Measurements from ENCODE around the gene MAP2K6. TPM values are rescaled to one million over a fixed set of nuclear protein-coding genes. Genes with fewer than 3 reads are reported as not detected.

The MAP2K6 gene
- total and polyA plus RNA-seq, 10 of the 15 experiments (the other 5 are each of a cell fraction or from before 2014, with no cell fraction given), result 15.6 to 70.3 (median 22.9) TPM

DNA sequence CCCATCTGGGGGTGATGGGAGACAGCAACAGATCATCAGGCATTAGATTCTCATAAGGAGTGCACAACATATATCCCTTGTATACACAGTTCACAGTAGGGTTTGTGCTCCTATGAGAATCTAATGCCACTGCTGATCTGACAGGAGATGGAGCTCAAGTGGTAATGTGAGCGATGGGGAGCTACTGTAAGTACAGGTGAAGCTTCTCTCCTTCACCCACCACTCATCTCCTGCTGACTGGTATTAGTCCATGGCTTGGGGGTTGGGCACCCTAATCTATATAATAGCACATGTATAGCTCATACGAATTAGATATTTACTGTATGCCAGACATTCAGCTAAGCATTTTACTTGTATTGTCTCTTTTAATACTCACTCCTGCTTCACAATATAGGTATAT, 101.7 kb downstream of the MAP2K6 start:
- peaks cover 8% of the 10 kb centered on the region for H3K9me3 ChIP-seq (replicated peaks; ENCODE audit: control insufficient read depth, insufficient read depth, low read length)
- no peak for DNase-seq (ENCODE audit: low read depth, low spot score)
- 70% methylated on average over 2 of the region's 2 CpGs for WGBS (ENCODE audit: insufficient coverage, insufficient replicate concordance, low lambda C conversion rate, missing lambda C conversion rate)
- H3K36me3 ChIP-seq (ENCODE audit: control insufficient read depth in 2 of 2, insufficient read depth in 2 of 2, low read length in 1 of 2), result peaks cover 2 to 26% of the 10 kb centered on the region in 2 experiments; a peak in 3 of 4 replicates
- RAD21 ChIA-PET (ENCODE audit: unreplicated experiment), result interaction anchor here (1.5 to 2.2 kb wide), 2 partner anchors 12 to 102 kb away, joined by 5 to 14 read pairs; partner anchors contain the start of gene MAP2K6
- POLR2A ChIA-PET, result interaction anchor here (1.0 to 1.9 kb wide), 5 partner anchors 11 to 190 kb away, joined by 3 to 6 read pairs (median 4); partner anchors contain the start of genes ABCA5 and MAP2K6
- SMC1A ChIA-PET (ENCODE audit: uncharacterized antibody, unreplicated experiment), result interaction anchor here (0.6 to 2.4 kb wide), 7 partner anchors 8 to 121 kb away, joined by 3 to 32 read pairs (median 4); partner anchors contain the start of gene MAP2K6
- no peak for FAIRE-seq
- BruUV-seq (replicated peaks), result no TSS peak
- intact Hi-C loops (cut with micrococcal nuclease; ENCODE audit: unreplicated experiment), result loop anchor here (1.0 to 2.0 kb wide), 2 partner anchors 14 to 101 kb away; partner anchors contain the start of gene MAP2K6
- CTCF ChIA-PET, result interaction anchor here (0.7 to 2.3 kb wide), 6 partner anchors 9 to 157 kb away, joined by 3 to 9 read pairs (median 4); partner anchors contain the start of gene MAP2K6
- in situ Hi-C loops (cut with MboI), result loop anchor here (5.0 kb wide), 1 partner anchor 189 kb away; the partner anchor contains the start of gene ABCA5
- no peaks in the 10 kb centered on the region for H4K20me1 ChIP-seq (ENCODE audit: control insufficient read depth, insufficient read depth)
- H3K4me2 ChIP-seq (ENCODE audit: control insufficient read depth, insufficient read depth), result peak overlapping the region; percentile 94
- H3K4me1 ChIP-seq (ENCODE audit: control insufficient read depth, insufficient read depth, low read length), result peaks cover 17% of the 10 kb centered on the region
- peak; percentile 21 for ATAC-seq
- peaks cover 17% of the 10 kb centered on the region for H3K79me2 ChIP-seq (ENCODE audit: control insufficient read depth, insufficient read depth, low read length)
- H3K27ac ChIP-seq (ENCODE audit: control insufficient read depth, insufficient read depth), result peak overlapping the region; percentile 96
- H3K27me3 ChIP-seq (replicated peaks in 1 of 2; ENCODE audit: control insufficient read depth in 2 of 2, insufficient read depth in 2 of 2, low read length in 1 of 2), result no peaks in the 10 kb centered on the region
- TF ChIP-seq NFYA (IDR thresholded peaks at IDR 0.05; ENCODE audit: borderline replicate concordance, low read depth, low read length) (no peak), HDAC2 (IDR thresholded peaks at IDR 0.05) (no peak), SREBF2 (IDR thresholded peaks at IDR 0.05; ENCODE audit: low read length) (no peak), POLR2AphosphoS5 (IDR thresholded peaks at IDR 0.05; ENCODE audit: low read length) (no peak), MXI1 (IDR thresholded peaks at IDR 0.05; ENCODE audit: low read depth, low read length) (no peak), SMAD5 (IDR thresholded peaks at IDR 0.05; ENCODE audit: low read depth) (no peak), PML (IDR thresholded peaks at IDR 0.05; ENCODE audit: low read length) (no peak), ZBED1 (IDR thresholded peaks at IDR 0.05; ENCODE audit: borderline replicate concordance) (no peak), SUZ12 (IDR thresholded peaks at IDR 0.05; ENCODE audit: unreplicated experiment) (no peak), MEF2A (IDR thresholded peaks at IDR 0.05; ENCODE audit: insufficient read depth, low read depth, low read length) (no peak), HSF1 (IDR thresholded peaks at IDR 0.05; ENCODE audit: low read depth, low read length) (no peak)
- TF ChIP-seq, protein P1, sequence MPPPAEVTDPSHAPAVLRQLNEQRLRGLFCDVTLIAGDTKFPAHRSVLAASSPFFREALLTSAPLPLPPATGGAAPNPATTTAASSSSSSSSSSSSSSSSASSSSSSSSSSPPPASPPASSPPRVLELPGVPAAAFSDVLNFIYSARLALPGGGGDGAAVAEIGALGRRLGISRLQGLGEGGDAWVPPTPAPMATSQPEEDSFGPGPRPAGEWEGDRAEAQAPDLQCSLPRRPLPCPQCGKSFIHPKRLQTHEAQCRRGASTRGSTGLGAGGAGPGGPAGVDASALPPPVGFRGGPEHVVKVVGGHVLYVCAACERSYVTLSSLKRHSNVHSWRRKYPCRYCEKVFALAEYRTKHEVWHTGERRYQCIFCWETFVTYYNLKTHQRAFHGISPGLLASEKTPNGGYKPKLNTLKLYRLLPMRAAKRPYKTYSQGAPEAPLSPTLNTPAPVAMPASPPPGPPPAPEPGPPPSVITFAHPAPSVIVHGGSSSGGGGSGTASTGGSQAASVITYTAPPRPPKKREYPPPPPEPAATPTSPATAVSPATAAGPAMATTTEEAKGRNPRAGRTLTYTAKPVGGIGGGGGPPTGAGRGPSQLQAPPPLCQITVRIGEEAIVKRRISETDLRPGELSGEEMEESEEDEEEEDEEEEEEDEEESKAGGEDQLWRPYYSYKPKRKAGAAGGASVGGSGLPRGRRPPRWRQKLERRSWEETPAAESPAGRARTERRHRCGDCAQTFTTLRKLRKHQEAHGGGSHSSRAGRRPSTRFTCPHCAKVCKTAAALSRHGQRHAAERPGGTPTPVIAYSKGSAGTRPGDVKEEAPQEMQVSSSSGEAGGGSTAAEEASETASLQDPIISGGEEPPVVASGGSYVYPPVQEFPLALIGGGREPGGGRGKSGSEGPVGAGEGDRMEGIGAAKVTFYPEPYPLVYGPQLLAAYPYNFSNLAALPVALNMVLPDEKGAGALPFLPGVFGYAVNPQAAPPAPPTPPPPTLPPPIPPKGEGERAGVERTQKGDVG (CRISPR knock-in tag; IDR thresholded peaks at IDR 0.05), result no peak
- TF ChIP-seq, protein P2, sequence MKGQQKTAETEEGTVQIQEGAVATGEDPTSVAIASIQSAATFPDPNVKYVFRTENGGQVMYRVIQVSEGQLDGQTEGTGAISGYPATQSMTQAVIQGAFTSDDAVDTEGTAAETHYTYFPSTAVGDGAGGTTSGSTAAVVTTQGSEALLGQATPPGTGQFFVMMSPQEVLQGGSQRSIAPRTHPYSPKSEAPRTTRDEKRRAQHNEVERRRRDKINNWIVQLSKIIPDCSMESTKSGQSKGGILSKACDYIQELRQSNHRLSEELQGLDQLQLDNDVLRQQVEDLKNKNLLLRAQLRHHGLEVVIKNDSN (IDR thresholded peaks at IDR 0.05; ENCODE audit: borderline replicate concordance, extremely low read length, insufficient read depth, low read depth, low read length), result no peak
- H3K9ac ChIP-seq (ENCODE audit: control insufficient read depth, insufficient read depth, low read length), result no peak overlapping the region
- H3K4me3 ChIP-seq, result peak overlapping the region; percentile 37; the same call in 1 of the 2 replicates
- no peak overlapping the region; the same call in 1 of the 2 replicates for H2AFZ ChIP-seq (ENCODE audit: control insufficient read depth, low read depth, low read length)
